Activated CD4-positive, alpha-beta T cell treated with anti-CD3 and anti-CD28 coated beads, Interleukin-2, Interleukin-6, amounts not matched to agents 100 ng/mL and 50 ng/mL, durations not matched to agents 16 hours and 8 hours (primary cell): ENCODE data around the gene DGKD.
A peak's percentile ranks its signal among the peaks of the same experiment; 100 is the strongest.
"Not testable (repeated sequence)": the region's sequence is repeated elsewhere in the genome, so short reads cannot be mapped to it uniquely, and the experiment has no call there.

Experiments used
- DNase-seq: peaks from one replicate; pipeline ENCODE4 v3.0.0-alpha.2; 2020

The DGKD gene

DNA sequence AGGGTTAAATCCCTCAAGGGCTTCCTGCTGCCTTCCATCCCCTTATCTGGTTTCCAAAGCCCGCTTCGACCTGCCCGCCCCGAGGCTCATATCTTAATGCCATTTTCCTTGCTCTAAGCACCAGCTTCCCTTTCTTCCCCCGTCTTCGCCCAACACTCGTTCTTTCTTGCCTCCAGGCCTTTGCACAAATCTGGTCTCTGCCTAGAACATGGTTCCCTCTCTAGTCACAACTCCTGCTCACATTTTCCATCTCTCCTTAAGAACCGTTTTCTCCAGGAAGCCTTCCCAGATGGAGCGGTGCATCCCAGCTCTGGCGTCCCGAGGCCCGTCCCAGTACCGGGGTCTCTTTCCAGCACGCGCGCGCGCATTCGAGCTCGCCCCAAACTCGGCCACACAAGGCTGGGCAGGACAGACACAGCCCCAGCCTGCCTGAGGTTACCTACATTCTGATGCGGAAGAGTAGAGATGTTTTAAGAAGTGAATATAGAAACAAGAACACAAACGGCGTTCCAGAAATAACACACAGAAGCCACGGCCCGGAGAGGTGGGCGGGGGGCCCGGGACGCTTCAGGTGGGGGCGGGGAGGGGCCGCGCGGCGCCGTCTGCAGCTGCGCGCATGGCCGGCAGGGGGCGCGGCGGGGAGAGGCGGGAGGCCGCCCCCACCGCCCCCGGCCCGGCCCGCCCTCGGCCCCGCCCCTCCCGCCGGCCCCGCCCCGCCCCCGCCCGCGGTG, at the start of gene DGKD:
DGKD (plus strand) TSS at position 726 of the 731 bp plus-strand sequence. CDS start 25 bp downstream, outside the sequence.
- DNase-seq: peak; percentile 79

DNA sequence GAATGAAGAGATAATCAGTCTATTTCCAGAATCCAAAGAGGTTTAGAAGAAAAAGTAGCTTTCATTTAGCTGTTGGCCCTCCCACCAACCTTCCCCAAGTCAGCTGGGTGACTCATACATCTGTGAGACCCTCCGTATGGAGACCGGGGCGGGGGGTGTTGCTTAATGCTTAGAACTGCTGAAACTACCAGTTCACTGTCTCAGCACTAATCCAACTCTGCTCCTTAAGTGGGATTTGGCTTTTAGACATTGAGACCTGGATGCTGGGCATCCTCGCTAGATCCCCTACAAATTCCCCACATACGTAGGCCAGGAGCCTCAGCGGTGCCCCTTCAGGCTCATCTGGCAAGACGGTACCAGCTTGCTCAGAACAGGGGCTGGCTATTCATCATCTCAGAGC, 46.7 kb upstream of the DGKD start, which contains the start of gene SAG:
SAG (plus strand) TSS at position 252 of the 400 bp plus-strand sequence. CDS start 1,374 bp downstream, outside the sequence.
- no peak for DNase-seq

GRCh38 chr2:233311241-233311926, 42.9 kb upstream of the DGKD start:
- DNase-seq: no peak

DNA sequence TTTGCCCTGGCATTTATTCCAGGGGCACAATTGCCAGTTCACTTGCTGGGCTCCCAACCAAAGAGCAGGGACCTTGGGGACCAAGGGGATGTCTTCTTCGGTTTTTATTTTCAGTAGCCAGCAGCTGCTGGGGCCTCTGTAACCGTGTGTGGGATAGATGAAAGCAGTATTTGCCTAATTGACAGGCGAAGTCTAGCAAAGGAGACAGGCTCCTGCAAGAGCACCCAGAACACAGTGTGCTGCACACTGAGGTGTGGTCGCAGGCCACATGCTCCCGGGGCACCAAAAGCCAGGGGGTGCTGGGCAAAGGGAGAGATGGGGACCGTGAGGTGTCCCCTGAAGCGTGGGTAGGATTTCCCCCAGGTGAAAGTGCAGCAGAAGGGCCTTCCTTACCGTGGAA, 41.4 kb upstream of the DGKD start:
- no peak for DNase-seq

- DNase-seq: no peak
Measured at GRCh38 chr2:233314180-233314925, 39.9 kb upstream of the DGKD start.

- DNase-seq: no peak
Measured at GRCh38 chr2:233317196-233317943, 36.9 kb upstream of the DGKD start.

- no peak for DNase-seq
Measured at GRCh38 chr2:233319256-233319655, 35.0 kb upstream of the DGKD start.

DNA sequence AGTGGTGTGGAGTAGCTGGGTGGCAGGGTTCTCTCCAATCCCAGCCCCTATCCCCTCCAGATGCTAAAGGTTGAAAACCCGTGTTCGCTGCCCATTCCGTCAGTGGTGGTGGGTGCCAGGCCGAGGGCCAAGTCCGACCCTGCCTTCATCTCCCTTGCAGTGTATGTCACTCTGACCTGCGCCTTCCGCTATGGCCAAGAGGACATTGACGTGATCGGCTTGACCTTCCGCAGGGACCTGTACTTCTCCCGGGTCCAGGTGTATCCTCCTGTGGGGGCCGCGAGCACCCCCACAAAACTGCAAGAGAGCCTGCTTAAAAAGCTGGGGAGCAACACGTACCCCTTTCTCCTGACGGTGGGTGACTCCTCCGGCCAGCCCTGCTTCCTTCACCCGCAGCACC, 33.8 kb upstream of the DGKD start:
- DNase-seq: no peak

- DNase-seq: no peak
Measured at GRCh38 chr2:233321166-233321565, 33.1 kb upstream of the DGKD start.

DNA sequence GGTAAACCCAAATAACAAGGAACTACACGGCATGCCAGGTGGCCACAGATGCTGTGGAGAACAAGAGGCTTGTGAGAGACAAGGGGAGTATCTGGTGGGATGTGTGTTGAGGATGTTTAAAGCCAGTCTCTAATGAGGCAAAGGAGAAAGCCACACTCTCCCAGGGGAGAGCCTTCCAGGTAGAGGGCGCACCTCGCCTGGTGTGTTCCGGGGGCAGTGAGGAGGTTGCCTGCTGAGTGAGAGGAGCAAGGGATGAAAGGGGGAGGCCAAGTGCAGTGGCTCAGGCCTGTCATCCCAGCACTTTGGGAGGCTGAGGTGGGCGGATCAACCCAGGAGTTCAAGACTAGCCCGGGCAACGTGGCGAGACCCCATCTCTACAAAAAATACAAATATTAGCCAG, 30.4 kb upstream of the DGKD start:
- no peak for DNase-seq

DNA sequence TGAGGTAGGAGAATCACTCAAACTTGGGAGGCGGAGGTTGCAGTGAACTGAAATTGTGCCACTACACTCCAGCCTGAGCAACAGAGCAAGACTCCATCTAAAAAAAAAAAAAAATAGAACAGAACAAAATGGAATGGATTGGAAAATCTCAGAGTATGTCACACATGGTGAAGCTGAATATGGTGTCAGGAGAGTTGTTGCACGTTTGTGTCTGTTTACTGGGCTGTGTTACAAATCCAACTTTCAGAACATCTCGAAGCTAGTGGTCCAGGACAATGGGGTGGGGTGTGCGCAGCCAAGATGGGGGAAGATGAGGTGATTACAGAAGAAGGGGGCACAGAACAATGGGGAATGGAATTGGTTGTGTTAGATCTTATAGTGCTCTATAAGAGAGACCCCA, 29.0 kb upstream of the DGKD start:
- DNase-seq: no peak

- no peak for DNase-seq
Measured at GRCh38 chr2:233325814-233326213, 28.5 kb upstream of the DGKD start.

GRCh38 chr2:233326500-233326899, 27.8 kb upstream of the DGKD start:
- no peak for DNase-seq

DNA sequence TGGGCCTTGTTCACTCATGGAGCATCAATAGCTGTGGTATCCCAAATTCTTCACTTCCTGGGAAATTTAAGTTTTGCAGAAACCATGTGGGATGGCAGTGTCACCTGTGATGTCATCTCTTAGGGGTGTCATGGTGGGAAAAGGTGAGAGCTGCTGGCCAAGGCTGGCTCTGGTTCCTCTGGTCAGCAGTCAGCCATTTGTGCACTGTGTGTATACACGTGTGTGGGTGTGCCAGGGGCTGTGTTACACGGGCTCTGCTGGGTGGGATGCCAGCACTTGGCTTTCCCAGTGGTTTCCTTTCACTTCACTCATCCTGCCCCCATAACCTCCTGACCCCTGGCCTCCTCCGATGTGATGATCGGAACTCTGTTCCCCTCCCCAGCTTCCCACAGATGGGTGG, 25.4 kb upstream of the DGKD start:
- DNase-seq: no peak

- DNase-seq: no peak
Measured at GRCh38 chr2:233329489-233330135, 24.7 kb upstream of the DGKD start.

DNA sequence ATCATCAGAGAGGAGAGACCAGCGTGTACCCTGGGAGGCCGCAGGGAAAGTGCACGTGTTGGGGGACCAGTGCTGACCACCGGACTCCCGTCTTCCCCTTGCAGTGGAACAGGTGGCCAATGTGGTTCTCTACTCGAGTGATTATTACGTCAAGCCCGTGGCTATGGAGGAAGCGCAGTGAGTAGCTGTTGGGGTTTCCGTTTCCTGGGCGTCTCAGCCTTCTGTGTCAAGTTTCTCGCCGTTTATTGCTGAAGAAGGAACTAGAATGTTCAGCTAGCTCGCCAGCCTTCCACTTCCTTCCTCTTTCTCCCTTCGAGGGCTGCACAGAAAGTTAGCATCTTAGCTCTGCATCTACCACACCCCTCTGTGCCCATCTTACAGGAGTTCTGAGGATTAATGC, 22.8 kb upstream of the DGKD start:
- peak; percentile 78 for DNase-seq

DNA sequence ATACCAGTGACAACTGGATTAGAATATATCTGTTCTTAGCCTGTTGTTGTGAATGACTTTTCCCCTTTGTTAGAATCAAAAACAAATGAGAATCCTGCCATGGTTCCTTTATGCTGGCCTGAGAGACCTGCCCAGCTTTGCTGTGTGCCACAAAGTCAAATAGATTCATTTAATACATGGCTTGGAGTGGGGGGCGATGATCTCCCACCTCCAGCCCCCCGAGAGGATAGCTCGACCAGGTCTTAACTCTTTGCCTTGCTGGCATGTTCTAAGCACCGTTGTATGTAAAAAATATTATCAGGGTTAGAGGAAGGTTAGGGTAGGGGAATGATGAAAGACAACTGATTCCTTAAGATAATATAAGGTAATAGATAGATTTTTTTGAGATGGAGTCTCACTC, 22.2 kb upstream of the DGKD start:
- DNase-seq: no peak

DNA sequence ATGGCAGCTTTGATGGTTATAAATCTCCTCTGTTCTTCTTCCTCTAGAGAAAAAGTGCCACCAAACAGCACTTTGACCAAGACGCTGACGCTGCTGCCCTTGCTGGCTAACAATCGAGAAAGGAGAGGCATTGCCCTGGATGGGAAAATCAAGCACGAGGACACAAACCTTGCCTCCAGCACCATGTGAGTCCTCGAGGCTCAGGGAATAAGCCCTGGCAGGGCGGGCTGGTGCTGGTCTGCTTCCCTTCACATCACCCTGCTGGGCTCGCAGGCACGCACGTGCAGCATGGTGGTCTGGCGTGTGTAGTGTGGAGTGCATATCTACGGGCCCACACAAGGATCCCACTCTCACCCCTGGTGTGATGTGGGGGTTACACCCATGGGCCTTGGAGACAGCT, 19.4 kb upstream of the DGKD start:
- DNase-seq: no peak

DNA sequence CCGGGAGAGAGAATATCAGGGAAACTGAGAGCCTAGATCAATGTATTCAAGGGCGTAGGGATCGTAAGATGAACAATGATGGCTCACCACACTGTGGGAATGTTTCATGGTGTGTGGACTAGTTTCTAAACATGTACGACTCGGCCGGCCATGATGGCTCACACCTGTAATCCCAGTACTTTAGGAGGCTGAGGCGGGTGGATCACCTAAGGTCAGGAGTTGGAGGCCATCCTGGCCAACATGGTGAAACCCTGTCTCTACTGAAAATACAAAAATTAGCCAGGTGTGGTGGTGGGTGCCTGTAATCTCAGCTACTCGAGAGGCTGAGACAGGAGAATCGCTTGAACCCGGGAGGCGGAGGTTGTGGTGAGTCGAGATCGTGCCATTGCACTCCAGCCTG, 18.2 kb upstream of the DGKD start:
- not testable (repeated sequence) for DNase-seq

- no peak for DNase-seq
Measured at GRCh38 chr2:233336541-233336940, 17.8 kb upstream of the DGKD start.

DNA sequence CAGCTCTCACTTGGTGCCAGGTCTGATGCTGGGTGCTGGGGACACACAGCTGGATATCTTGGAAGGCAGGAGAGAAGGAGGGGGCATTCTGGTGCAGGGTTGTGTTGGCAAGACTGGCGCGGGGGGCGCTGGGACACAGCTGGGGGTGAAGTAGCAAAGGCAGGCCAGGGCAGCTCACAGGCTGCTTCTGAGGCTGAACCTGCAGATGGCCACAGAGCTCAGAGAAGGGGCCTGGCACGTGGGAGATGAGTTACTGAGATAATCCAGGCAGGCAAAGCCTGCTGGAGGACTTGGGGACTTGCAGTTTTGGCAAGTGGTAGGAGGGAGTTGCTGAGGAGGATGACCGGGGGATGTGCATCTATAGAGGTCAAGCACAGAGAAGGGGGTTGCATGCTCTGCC, 16.2 kb upstream of the DGKD start:
- no peak for DNase-seq

- no peak for DNase-seq
Measured at GRCh38 chr2:233338812-233339368, 15.4 kb upstream of the DGKD start.
